Hindlimb muscle (tissue), 1 donor: ENCODE results near the gene PRKCI. TPM values are rescaled to one million over a fixed set of nuclear protein-coding genes. Genes with fewer than 3 reads are reported as not detected.
"Not testable (repeated sequence)": the region's sequence is repeated elsewhere in the genome, so short reads cannot be mapped to it uniquely, and the experiment has no call there.

Experiments
- DNase-seq: peaks from one replicate; pipeline ENCODE4 v3.0.0-alpha.2; 2013
- polyA plus RNA-seq: library from polyadenylated mRNA; unstranded; fragments of 120-200 nt; gene quantifications from one replicate; pipeline ENCODE4 v1.2.1, GENCODE V29; 2013; ENCODE audit not compliant: insufficient read length

The PRKCI gene
- 19.3 TPM for polyA plus RNA-seq

- DNase-seq = peak; percentile 93
Measured at GRCh38 chr3:170221924-170222646, at the start of gene PRKCI. PRKCI (plus strand) TSS chr3:170222424; CDS start chr3:170222670, 246 bp downstream.

- no peak for DNase-seq
Measured at GRCh38 chr3:170178651-170179050, 43.6 kb upstream of the PRKCI start.

GRCh38 chr3:170179432-170179831 is 42.8 kb upstream of the PRKCI start:
- DNase-seq = no peak

GRCh38 chr3:170180079-170180907 is 41.9 kb upstream of the PRKCI start:
- DNase-seq = no peak

GRCh38 chr3:170180908-170181885 is 41.0 kb upstream of the PRKCI start, which contains the start of gene PHC3:
PHC3 (minus strand) TSS chr3:170181733; CDS start chr3:170181715, 18 bp downstream.
- peak; percentile 95 for DNase-seq

GRCh38 chr3:170189398-170190256 is 32.6 kb upstream of the PRKCI start:
- no peak for DNase-seq

- not testable (repeated sequence) for DNase-seq
Measured at GRCh38 chr3:170195759-170196158, 26.5 kb upstream of the PRKCI start.

- no peak for DNase-seq
Measured at GRCh38 chr3:170196833-170197232, 25.4 kb upstream of the PRKCI start.

- no peak for DNase-seq
Measured at GRCh38 chr3:170200987-170201386, 21.2 kb upstream of the PRKCI start.

- no peak for DNase-seq
Measured at GRCh38 chr3:170201527-170201926, 20.7 kb upstream of the PRKCI start.

- DNase-seq = no peak
Measured at GRCh38 chr3:170203457-170203856, 18.8 kb upstream of the PRKCI start.

GRCh38 chr3:170204023-170204472 is 18.2 kb upstream of the PRKCI start:
- no peak for DNase-seq

GRCh38 chr3:170204509-170204908 is 17.7 kb upstream of the PRKCI start:
- no peak for DNase-seq

GRCh38 chr3:170205302-170205701 is 16.9 kb upstream of the PRKCI start:
- DNase-seq = no peak

- not testable (repeated sequence) for DNase-seq
Measured at GRCh38 chr3:170206164-170206762, 16.0 kb upstream of the PRKCI start.

- DNase-seq = no peak
Measured at GRCh38 chr3:170207717-170208116, 14.5 kb upstream of the PRKCI start.

- DNase-seq = no peak
Measured at GRCh38 chr3:170211668-170212067, 10.6 kb upstream of the PRKCI start.

GRCh38 chr3:170219850-170220249 is 2.4 kb upstream of the PRKCI start:
- no peak for DNase-seq

GRCh38 chr3:170220871-170221270 is 1.4 kb upstream of the PRKCI start:
- no peak for DNase-seq

- peak; percentile 19 for DNase-seq
Measured at GRCh38 chr3:170222647-170223541, 670 bp downstream of the PRKCI start.
